ENCODE results near the gene HSH2D.
"Not testable (repeated sequence)": the region's sequence is repeated elsewhere in the genome, so short reads cannot be mapped to it uniquely, and the experiment has no call there.

HSH2D gene, protein sequence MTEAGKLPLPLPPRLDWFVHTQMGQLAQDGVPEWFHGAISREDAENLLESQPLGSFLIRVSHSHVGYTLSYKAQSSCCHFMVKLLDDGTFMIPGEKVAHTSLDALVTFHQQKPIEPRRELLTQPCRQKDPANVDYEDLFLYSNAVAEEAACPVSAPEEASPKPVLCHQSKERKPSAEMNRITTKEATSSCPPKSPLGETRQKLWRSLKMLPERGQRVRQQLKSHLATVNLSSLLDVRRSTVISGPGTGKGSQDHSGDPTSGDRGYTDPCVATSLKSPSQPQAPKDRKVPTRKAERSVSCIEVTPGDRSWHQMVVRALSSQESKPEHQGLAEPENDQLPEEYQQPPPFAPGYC

DNA sequence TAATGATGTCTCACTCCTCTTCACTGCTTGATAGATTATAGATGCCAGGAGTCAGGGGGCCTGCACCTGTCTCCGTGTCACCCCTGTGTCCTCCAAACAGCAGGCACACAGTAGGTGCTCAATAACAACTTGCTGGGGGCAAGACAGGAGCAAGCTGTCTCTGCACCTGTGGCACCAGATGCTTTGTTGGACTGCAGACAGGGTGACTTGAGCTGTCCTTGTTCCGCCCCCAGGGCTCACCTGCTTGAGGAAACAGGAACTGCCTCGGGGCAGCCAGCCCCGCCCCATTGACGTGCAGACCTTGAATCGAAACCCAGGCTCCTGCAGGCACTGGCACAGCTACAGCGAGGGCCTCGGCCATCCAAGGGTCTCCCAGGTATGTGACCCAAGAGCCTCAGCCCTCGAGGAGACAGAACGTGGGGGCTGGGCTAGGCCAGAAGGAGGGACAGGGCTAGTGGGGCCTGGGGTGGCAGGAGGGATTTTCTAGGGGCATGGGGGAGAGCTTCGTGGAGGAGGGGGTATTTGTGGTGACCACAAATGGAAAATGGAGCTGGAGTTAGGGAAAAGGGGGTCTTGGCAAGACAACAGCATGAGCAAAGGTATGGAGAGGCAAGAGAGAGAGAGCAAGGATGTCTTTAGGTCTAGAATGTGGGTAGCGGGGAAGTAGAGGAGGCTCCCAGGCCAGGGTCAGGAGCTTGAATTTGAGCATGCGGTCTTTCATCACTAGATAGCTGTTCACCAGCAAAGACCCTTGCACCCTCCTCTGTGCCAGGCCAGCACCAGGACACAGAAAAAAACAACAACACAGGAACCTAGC is at the start of gene HSH2D:
TSS of gene HSH2D (plus strand) at position 287 of the 817 bp plus-strand sequence. CDS start 5,066 bp downstream, outside the sequence.
- peak; percentile 41 to 64 for DNase-seq (ENCODE audit: low read depth in 2 of 2)

DNA sequence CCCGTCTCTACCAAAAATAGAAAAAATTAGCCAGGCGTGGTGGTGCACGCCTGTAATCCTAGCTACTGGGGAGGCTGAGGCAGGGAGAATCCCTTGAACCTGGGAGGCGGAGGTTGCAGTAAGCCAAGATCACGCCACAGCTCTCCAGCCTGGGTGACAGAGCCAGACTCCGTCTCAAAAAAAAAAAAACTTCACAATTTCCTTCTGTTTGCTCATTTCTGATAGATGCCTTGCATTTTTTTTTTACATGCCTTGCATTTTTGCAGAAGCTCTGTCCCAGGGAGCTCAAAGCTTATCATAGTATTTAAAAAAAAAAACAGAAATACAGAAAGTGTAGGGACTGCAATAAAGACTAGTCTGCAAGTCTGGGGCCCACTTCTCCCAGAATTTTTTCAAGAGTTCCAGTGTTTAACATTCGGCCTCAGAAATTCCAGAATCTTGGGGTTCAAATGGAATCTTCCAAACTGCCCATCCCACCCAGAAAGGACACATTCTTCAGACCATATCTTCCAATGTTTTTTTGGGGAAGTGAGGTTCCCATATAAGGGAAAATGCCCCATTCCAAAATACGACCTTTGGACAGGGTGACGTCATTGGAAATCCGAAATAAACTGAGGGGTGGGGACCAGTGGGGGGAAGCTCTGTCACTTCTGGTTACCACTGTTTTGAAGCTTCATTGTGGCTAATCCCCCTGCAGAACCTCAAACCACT is 49.0 kb upstream of the HSH2D start:
- DNase-seq (ENCODE audit: low read depth in 2 of 2), result no peak

DNA sequence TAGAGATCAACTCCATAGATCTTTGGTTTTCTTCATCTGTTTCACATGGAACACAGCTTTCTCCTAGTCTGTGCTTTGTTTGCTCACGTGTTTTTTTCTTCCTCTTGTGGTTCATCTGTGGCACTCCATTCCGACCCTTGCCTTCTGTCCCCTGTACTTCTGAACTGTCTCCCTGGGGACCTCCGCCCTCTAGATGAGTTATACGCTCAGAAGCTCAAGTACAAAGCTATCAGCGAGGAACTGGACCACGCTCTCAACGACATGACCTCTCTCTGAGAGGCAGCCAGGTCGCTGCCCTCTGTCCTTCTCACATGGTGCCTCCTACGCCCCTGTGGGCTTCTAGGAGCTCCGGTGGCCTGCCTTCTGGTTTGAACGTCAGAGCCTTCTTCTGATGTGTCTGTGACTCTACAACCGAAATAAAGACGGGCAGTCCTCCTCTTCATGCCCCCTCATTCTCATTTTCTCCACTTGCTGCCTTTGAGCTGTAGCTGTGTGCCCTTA is 48.4 kb upstream of the HSH2D start:
- no peak for DNase-seq (ENCODE audit: low read depth in 2 of 2)

DNA sequence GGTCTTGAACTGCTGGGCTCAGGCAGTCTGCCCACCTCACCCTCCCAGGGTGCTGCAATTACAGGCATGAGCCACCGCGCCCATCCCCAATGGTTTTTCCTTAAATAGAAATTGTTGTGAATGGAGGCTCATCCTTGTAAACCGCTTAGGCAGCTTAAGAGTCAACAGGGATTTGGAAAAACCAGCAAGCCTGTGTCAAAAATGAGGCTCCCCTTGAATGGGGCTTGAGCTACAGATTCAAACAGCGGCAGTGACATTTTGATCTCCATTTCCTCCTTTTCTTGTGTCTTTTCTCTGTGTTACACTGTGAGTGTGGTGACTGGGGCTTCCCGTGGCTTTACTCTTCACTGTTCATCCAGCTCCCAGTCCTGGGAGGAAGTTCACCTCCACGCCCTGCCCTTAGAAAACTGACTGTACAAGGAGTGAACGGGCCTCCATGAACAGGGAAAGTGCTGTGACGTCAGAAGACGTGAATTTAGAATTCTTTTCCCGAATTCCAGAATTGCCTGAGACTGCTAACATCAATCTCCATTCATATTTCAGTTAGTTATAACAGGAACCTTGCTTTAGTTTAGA is 47.1 kb upstream of the HSH2D start:
- no peak for DNase-seq (ENCODE audit: low read depth in 2 of 2)

DNA sequence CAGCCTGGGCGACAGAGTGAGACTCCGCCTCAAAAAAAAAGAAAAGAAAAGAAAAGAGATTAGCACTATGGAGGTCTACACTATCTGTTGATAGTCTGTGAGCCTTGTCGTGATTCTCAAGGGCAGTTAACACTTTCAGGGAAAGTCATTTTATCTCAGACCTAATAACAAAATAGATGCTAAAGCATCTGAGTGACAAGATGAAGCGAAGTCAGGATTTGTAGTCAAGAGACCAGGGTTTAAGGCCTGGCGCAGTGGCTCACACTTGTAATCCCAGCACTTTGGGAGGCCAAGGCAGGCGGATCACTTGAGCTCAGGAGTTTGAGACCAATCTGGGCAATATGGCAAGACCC is 45.1 kb upstream of the HSH2D start:
- DNase-seq (ENCODE audit: low read depth in 2 of 2), result no peak

DNA sequence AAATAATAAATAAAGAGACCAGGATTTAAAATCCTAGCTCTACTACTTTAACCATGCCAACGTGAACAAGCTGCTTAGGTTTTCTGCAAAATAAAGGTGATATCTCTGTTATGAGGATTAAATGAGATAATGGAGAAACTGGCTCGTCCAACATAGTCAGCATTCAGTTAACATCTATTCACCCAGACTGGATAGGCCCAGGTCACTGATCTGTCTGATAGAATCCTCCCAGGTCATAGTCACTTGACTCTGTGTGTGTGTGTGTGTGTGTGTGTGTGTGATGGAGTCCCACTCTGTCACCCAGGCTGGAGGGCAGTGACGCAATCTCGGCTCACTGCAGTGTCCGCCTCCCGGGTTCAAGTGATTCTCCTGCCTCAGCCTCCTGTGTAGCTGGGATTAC is 44.7 kb upstream of the HSH2D start:
- no peak for DNase-seq (ENCODE audit: low read depth in 2 of 2)

DNA sequence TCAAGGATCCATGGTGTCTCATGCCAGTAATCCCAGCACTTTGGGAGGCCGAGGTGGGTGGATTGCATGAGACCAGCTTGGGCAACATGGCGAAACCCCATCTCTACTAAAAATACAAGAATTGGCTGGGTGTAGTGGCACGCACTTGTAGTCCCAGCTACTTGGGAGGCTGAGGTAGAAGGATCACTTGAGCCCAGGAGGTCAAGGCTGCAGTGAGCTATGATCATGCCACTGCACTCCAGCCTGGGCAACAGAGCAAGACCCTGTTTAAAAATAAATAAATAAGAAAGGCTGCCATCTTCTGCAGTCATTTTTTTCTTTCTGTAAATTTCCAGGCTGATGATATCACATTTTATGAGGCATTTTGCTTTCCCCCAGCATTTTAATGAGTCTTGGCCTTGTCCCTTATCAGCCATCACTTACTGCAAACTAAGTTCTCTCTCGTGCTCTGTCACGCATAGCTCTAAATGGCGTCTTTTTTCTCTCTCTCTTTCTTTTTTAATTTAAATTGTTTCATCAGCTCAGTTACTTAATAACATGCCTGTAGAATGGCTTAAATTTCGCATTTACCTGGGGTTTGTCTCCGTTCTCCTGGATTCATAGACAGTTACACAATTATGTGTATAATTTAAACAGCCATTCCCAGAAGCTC is 44.0 kb upstream of the HSH2D start:
- DNase-seq (ENCODE audit: low read depth in 2 of 2), result not testable (repeated sequence)

DNA sequence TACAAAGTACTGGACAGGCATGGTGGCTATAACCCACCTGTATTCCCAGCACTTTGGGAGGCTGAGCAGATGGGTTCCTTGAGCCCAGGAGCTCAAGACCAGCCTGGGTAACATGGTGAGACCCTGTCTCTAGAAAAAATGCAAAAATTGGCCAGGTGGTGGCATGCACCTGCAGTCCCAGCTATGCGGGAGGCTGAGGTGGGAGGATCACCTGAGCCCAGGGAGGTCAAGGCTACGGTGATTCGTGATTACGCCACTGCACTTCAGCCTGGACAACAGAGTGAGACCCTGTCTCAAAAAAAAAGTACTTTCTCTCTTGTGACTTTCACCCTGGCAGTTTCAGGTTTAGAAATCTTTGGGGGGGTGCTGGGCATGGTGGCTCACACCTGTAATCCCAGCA is 43.0 kb upstream of the HSH2D start:
- no peak for DNase-seq (ENCODE audit: low read depth in 2 of 2)

DNA sequence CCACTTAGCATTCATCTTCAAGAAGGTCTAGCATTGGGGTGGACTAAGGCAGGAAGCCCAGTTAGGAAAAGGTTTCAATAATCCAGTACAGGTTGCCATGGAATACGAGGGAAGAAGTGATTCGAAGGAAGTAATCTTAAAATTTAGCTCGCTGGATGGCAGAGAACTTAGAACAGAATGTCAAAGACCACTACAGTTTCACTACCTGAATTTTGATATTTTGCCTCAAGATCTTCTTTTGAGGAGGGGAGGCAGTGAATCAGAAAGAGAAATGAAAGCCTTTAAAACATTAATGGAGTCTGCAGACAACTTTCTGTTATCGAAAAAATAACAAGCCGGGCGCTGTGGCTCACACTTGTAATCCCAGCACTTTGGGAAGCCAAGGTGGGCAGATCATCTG is 38.8 kb upstream of the HSH2D start:
- no peak for DNase-seq (ENCODE audit: low read depth in 2 of 2)

DNA sequence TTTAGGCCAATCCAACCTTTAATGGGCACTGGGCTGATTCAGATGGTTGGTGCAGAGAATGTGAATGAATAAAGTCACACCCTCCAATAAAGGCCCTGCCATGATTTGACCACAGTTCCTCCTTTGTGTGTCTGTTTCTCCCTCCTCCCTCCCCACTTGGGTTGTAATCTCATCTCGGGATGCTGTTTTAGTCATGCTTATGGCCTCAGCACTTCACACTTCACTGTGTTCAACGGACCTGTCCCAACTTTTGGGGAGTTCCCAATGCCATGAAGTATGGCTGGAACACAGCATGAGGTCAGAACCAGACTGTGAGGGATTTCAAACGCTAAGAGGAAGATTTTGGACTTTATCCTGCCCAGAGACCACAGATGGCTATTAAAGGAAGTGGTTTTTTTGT is 37.4 kb upstream of the HSH2D start:
- DNase-seq (ENCODE audit: low read depth in 2 of 2), result no peak

DNA sequence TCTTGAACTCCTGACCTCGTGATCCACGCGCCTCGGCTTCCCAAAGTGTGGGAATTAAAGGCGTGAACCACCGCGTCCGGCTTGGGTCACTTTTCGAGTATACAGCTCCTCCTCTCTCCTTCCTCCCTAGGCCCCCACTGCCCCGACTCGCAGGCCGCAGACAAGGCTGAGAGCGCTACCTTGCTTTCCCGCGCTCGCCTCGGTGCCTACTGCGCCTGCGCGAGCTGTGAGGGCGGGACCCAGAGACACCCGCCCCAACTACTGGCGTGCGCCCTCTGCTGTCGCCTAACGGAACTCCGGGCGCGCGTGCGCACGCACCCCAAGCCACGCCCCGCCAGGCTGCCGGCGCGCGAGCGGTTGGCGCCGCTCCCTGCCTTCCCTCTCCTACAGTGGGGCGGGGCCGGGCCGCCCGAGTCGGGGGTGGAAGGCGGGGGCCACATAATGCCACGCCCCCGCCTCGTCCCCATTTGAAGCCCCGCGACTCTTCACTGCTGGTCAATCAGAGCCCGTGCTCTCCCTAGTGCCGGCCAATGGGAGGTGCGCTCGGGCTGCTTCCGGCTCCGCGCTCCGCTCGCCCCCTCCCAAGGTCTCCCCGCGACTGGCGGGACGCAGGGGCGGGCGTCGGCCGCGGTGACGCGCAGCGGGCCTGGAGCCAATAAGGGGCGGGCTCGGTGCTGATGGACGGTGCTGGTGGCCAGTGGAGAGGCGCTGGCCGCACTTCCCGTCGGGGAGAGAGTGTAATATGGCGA is 32.2 kb upstream of the HSH2D start, which contains the start of gene RAB8A:
TSS of gene RAB8A (plus strand) at position 730 of the 749 bp plus-strand sequence. CDS start at position 743, 13 bp downstream.
- DNase-seq (ENCODE audit: low read depth in 2 of 2), result peak; percentile 96 to 100

DNA sequence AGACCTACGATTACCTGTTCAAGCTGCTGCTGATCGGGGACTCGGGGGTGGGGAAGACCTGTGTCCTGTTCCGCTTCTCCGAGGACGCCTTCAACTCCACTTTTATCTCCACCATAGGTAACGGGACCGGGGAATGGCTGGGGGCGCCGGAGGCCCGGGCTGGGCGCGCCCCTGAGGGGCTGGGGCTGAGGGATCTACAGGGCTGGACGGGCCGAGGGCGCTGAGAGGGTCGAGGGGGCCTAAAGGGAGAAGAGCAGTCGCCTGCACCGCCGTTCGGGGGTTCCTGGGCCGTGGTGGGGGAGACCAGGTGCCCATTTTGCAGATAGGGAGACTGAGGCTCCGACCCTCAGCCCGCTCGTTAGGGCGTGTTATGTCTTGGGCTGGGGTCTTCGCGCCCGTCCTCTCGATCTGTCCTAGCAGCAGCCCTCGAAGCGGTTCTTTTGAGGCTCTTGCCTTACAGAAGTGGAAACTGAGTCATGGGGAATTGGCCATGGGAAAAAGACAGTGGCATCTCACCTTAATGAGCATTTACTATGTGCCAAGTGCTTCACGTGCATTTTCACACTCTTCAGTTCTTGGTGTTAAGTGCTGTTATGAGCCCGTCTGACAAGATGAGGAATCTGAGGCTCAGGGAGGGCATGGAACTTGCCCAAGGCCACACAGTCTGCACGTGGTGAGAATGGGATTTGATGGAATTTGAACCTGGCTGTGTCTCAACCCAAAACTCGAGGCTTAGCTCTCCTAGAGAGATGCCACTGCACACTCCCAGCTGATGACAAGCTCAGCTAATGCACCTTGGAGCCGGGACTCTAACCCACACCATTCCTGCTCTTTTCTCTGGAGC is 31.4 kb upstream of the HSH2D start:
- DNase-seq (ENCODE audit: low read depth in 2 of 2), result no peak

DNA sequence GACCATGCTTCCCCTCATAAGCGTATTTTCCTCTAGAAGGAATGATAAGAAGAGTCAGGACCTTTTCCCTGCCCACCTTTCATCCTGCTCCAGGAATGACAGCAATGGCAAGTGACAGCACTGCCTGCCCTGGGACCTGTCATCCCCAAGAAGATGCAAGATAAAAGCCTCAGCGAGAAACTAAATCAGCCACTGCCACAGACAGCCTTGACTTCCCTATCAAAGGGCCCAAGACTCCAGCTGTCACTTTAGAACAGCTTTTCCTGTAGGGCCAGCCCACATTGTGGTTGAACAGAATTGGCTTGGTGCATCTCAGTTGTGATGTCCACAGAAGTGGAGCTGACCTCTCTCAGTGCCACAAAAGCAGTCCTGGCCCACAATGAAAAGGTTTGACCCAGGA is 30.7 kb upstream of the HSH2D start:
- DNase-seq (ENCODE audit: low read depth in 2 of 2), result no peak

DNA sequence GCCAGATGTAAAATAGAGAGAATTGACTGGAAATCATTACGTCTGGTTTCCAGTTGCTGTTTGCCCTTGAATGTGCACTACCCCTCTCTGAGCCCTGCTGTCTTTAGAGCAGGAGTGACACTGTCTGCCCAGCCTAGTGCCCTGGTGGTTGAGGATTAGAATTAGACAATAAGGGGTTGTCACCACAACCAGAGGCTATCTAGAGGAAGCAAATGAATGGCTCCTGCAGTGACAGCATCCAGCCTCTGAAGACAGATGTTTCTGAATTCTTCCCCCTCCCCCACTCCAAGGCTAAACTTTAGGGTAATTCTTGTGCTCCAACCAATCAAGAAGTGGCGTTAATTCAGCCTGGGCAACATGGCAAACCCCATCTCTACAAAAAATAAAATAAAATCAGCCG is 29.8 kb upstream of the HSH2D start:
- DNase-seq (ENCODE audit: low read depth in 2 of 2), result no peak

DNA sequence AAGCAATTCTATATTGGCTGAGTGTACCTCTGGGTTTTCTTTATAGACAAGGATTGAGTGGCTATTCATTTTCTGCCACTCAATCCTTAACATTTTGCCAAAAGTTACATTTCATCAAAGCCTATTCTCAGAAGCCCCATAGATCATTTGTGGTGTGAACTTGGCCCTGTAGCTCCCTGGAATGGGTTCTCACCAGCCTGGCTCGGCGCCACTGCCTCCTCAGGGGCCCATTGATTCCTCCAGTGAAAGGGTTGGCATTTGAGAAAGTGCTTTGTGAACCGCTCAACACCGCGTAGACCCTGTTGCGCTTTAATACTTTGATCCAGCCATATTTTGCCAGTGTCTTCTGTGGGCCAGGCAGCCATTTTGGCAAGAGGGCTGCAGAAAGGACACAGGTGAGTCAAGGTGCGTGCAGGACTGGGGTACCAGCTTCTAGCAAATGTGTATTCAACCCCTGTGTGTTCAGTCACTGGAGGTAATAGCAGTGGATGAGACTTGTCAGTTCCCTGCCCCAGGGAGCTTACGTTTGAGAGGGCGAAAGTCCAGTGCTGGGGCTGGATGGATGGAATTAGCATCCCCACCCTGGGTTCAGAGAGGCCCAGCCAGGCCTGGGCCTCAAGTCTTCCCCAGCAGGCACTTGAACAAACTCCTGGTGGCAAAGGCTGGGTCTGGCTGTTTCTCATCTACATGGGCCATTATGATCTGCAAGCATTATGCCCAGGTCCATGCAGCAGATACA is 28.0 kb upstream of the HSH2D start:
- DNase-seq (ENCODE audit: low read depth in 2 of 2), result no peak

DNA sequence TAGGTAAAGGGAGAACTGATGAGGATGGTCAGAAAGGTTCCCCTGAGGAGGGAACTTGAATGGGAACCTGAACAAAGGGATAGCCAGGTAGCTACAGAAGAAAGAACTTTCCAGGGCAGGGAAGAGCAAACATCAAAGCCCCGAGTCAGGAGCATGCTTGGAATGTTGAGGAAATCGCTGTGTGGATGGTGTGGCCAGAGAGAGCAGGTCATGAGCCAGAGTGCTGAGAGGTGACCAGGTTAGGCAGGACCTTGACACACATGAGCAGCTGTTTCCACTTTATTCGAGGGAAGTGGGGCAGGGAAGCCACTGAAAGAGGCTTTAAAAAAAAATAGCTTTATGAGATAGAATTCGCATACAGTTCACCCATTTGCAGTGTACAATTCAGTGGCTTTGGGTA is 27.4 kb upstream of the HSH2D start:
- no peak for DNase-seq (ENCODE audit: low read depth in 2 of 2)

DNA sequence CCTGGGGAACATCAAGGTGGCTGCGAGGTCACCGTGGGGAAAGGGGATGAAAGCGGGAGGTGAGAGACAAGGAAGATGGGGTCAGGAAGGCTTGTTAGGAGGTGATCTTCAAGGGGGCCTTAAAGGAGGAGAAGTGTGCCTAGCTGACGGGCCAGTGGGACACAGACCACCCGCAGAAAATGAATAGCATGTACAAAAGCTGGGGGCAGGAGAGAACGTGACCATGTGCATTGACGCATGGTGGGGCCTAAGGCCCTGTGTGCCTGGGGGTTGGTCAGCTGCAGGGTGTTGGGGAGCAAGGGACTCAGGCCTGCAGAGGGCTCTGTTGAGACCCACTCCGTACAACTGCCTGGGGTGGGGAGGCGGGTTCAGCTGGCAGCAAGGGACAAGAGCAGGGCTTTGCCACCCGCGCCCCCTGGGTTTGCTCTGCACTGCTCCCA is 25.9 kb upstream of the HSH2D start:
- no peak for DNase-seq (ENCODE audit: low read depth in 2 of 2)

DNA sequence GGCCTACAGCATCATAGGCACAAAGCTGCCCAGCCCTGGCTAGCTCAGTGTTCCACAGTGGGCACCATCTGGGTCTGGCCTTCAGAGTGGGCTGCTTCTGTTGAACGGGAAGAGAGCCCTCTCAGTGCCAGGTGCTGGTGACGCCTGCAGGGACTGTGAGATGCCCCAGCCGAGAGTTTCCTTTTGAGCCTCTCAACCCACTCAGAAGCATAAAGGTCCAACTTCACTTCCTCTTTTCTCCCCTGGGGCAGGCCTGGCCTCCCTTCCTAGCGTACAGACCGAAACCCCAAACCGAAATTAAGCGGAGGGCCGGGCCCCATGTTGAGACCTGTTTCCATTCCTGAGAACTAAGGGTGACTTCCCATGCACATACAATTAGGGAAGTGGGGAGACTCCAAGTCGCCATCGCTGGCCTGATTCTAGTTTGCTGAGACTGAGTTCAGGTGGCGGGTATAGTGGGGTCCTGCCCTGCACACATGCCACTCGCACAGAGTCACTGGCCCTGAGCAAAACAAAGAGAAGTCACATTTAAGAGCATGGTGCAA is 24.9 kb upstream of the HSH2D start:
- peak in 1 of 2 experiments; percentile 58 for DNase-seq (ENCODE audit: low read depth in 2 of 2)
